SK-N-SH (cell line): ENCODE results near the gene METTL23. TPM values are rescaled to one million over a fixed set of nuclear protein-coding genes. Genes with fewer than 3 reads are reported as not detected.
"Not testable (repeated sequence)": the region's sequence is repeated elsewhere in the genome, so short reads cannot be mapped to it uniquely, and the experiment has no call there.

Experiments
- CTCF ChIA-PET: fragments of 300-600, 350-600 bp; formaldehyde crosslinking; extraction: SDS; loops from one replicate; lab custom pipeline; 2021; lab: Yijun Ruan, JAX
- POLR2A ChIA-PET: fragments of 350-600 bp; sonication (Branson Sonifier 250); formaldehyde crosslinking; extraction: SDS; loops from one replicate; lab custom pipeline; 2020; ENCODE audit warnings: antibody characterized with exemption, inconsistent platforms; lab: Yijun Ruan, JAX
- DNase-seq: peaks from one replicate; pipeline ENCODE4 v3.0.0; 2012
- H2AFZ ChIP-seq: fragments of 200-600 bp; sonication (generic); 2 replicates; pipeline ENCODE4 v1.8.1; 2016; ENCODE audit warnings: antibody characterized with exemption, mild to moderate bottlenecking, low read depth
- H3F3A ChIP-seq: fragments of 200-600 bp; sonication (generic); replicated peaks from 2 replicates; pipeline ENCODE3; 2016; ENCODE audit warnings: antibody characterized with exemption, mild to moderate bottlenecking; ENCODE audit not compliant: insufficient read depth
- H3K27ac ChIP-seq, 2 experiments: fragments of 200-500 bp in 1 of 2; fragments of 200-600 bp in 1 of 2; sonication (Bioruptor generic) in 1 of 2; sonication (generic), shearing (Covaris generic) in 1 of 2; 2 replicates each; pipeline versions ENCODE4 v1.5.1 to v1.6.1; 2014 to 2016; ENCODE audit warnings: low read depth in 2 of 2, inconsistent platforms in 1 of 2, low read length in 1 of 2, mild to moderate bottlenecking in 1 of 2, mixed read lengths in 1 of 2
- H3K27me3 ChIP-seq: fragments of 200-600 bp; sonication (generic), shearing (Covaris generic); 2 replicates; pipeline ENCODE4 v1.6.1; 2016; ENCODE audit warnings: mixed run types; ENCODE audit not compliant: insufficient read depth
- H3K36me3 ChIP-seq, 2 experiments: fragments of 200-500 bp in 1 of 2; fragments of 200-600 bp in 1 of 2; sonication (Bioruptor generic) in 1 of 2; sonication (generic) in 1 of 2; replicated peaks in 1 of 2; 2 replicates each; pipeline versions ENCODE3 to v1.5.1; 2014 to 2016; ENCODE audit warnings: low read length in 1 of 2, mild to moderate bottlenecking in 1 of 2; ENCODE audit not compliant: insufficient read depth in 2 of 2, control insufficient read depth in 1 of 2
- H3K4me1 ChIP-seq, 2 experiments: fragments of 200-500 bp in 1 of 2; fragments of 200-600 bp in 1 of 2; sonication (Bioruptor generic) in 1 of 2; sonication (generic), shearing (Covaris generic) in 1 of 2; 2 replicates each; pipeline versions ENCODE4 v1.5.1 to v1.6.1; 2014 to 2016; ENCODE audit warnings: low read depth in 1 of 2, low read length in 1 of 2, mixed run types in 1 of 2; ENCODE audit not compliant: insufficient read depth in 2 of 2, control insufficient read depth in 1 of 2
- H3K4me2 ChIP-seq: fragments of 200-600 bp; sonication (generic), shearing (Covaris generic); 2 replicates; pipeline ENCODE4 v1.6.1; 2017; ENCODE audit warnings: mixed run types
- H3K4me3 ChIP-seq, 2 experiments: fragments of 200-500 bp in 1 of 2; fragments of 200-600 bp in 1 of 2; sonication (Bioruptor generic) in 1 of 2; sonication (generic), shearing (Covaris generic) in 1 of 2; 2 replicates each; pipeline versions ENCODE4 v1.5.1 to v1.8.1; 2014 to 2016; ENCODE audit warnings: low read depth in 2 of 2, inconsistent platforms in 1 of 2, low read length in 1 of 2, mild to moderate bottlenecking in 1 of 2, mixed read lengths in 1 of 2, moderate library complexity in 1 of 2
- H3K79me2 ChIP-seq: fragments of 200-600 bp; sonication (generic); 2 replicates; pipeline ENCODE4 v1.8.1; 2017; ENCODE audit warnings: mild to moderate bottlenecking; ENCODE audit not compliant: insufficient read depth
- H3K9ac ChIP-seq: fragments of 200-600 bp; sonication (generic); 2 replicates; pipeline ENCODE4 v1.6.1; 2017; ENCODE audit warnings: mixed run types
- H3K9me2 ChIP-seq: fragments of 200-600 bp; sonication (generic); 2 replicates; pipeline ENCODE4 v1.6.1; 2017; ENCODE audit warnings: mixed run types
- H3K9me3 ChIP-seq: fragments of 200-600 bp; sonication (generic); 2 replicates; pipeline ENCODE4 v1.6.1; 2017; ENCODE audit warnings: mixed run types, mild to moderate bottlenecking, moderate library complexity
- H4K20me1 ChIP-seq: fragments of 200-600 bp; sonication (generic); 2 replicates; pipeline ENCODE4 v1.6.1; 2017; ENCODE audit warnings: mild to moderate bottlenecking, mixed run types; ENCODE audit not compliant: insufficient read depth
- CHD2 ChIP-seq: fragments of 150-350 bp; IDR thresholded peaks from 2 replicates; pipeline ENCODE4 v1.6.1; 2018; ENCODE audit warnings: low read length; ENCODE audit not compliant: partially characterized antibody
- EP300 ChIP-seq, 2 experiments: IDR thresholded peaks; 2 replicates each; pipeline versions ENCODE4 v1.4.0 to v1.6.1; 2012; ENCODE audit warnings: borderline replicate concordance in 1 of 2, low read depth in 1 of 2, low read length in 1 of 2
- FOXM1 ChIP-seq: IDR thresholded peaks from 2 replicates; pipeline ENCODE4 v1.4.0; 2012; ENCODE audit warnings: low read depth, mild to moderate bottlenecking
- GATA2 ChIP-seq: sonication (generic); formaldehyde crosslinking; IDR thresholded peaks from 2 replicates; pipeline ENCODE4 v1.5.0; 2020; ENCODE audit warnings: mild to moderate bottlenecking, missing genetic modification reagents
- JUND ChIP-seq: IDR thresholded peaks from 2 replicates; pipeline ENCODE4 v1.4.0; 2012
- MXI1 ChIP-seq: IDR thresholded peaks from 2 replicates; pipeline ENCODE4 v1.6.1; 2012; ENCODE audit warnings: mild to moderate bottlenecking, low read depth, low read length, improper control_type of control experiment
- NRF1 ChIP-seq: IDR thresholded peaks from 2 replicates; pipeline ENCODE4 v1.6.1; 2012; ENCODE audit warnings: low read depth, mild to moderate bottlenecking, low read length
- POLR2AphosphoS5 ChIP-seq: IDR thresholded peaks from 2 replicates; pipeline ENCODE4 v1.6.1; 2012; ENCODE audit warnings: low read depth, low read length
- RAD21 ChIP-seq: IDR thresholded peaks from 2 replicates; pipeline ENCODE4 v1.6.1; 2012; ENCODE audit warnings: mild to moderate bottlenecking, low read length
- TCF12 ChIP-seq: IDR thresholded peaks from 2 replicates; pipeline ENCODE4 v1.4.0; 2012
- TEAD4 ChIP-seq: IDR thresholded peaks from 2 replicates; pipeline ENCODE4 v1.4.0; 2012; ENCODE audit warnings: mild to moderate bottlenecking, borderline replicate concordance; ENCODE audit not compliant: insufficient read depth
- YY1 ChIP-seq: IDR thresholded peaks from 2 replicates; pipeline ENCODE4 v1.4.0; 2012; ENCODE audit warnings: low read depth, mild to moderate bottlenecking
- WGBS: methylation state at CpG from one replicate; pipeline ENCODE4 v1.1.6; 2017; ENCODE audit warnings: low lambda C conversion rate; 5-methylcytosine and 5-hydroxymethylcytosine counted together
- polyA plus RNA-seq, 3 experiments: library from polyadenylated mRNA; depleted of rRNA; stranded (reverse); fragments of >200 nt; gene quantifications; 2 replicates each; pipeline ENCODE4 v1.2.3, GENCODE V29; 2012

METTL23 gene
- polyA plus RNA-seq, 1 of the 3 experiments (the other 2 are of a cell fraction) = 75.9 TPM

DNA sequence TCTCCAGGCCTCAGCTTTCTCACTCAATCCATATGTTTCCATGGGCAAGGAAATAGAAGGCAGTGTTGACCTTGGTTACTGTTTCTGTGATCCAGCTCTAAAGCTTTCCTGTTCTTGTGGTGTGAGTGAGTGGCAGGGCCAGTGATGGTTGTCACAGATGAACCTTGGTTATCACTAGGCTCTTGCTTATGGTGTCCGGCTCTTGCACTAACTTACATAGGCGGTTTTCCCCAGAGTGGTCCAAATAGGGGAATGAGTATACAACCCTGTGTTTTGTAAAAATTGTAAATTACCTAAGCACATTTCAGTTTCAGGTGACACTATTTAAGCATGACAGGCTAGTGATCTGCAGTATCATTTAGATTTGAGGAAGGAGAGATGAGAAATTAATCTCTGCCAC lies 18.1 kb downstream of the METTL23 start:
- H3K4me2 ChIP-seq = no peak overlapping the region
- WGBS = 98% methylated on average over 2 of the region's 2 CpGs
- H3K27me3 ChIP-seq = no peaks in the 10 kb centered on the region
- no peak overlapping the region for H3K27ac ChIP-seq
- no peak for DNase-seq
- TF ChIP-seq FOXM1 (no peak), TCF12 (no peak)
- no peak overlapping the region for H3K9ac ChIP-seq
- no peaks in the 10 kb centered on the region for H4K20me1 ChIP-seq
- no peak overlapping the region for H3K4me3 ChIP-seq
- H3K9me2 ChIP-seq = no peaks in the 10 kb centered on the region
- ChIA-PET POLR2A (no interaction called here), CTCF (no interaction called here)
- no peak overlapping the region for H2AFZ ChIP-seq
- H3K79me2 ChIP-seq = peaks cover 16% of the 10 kb centered on the region
- peaks cover 3 to 6% of the 10 kb centered on the region in 2 experiments; a peak in 3 of 4 replicates for H3K4me1 ChIP-seq
- H3K9me3 ChIP-seq = no peaks in the 10 kb centered on the region
- peaks cover 12% of the 10 kb centered on the region for H3F3A ChIP-seq
- H3K36me3 ChIP-seq = peaks cover 38 to 49% of the 10 kb centered on the region in 2 experiments

DNA sequence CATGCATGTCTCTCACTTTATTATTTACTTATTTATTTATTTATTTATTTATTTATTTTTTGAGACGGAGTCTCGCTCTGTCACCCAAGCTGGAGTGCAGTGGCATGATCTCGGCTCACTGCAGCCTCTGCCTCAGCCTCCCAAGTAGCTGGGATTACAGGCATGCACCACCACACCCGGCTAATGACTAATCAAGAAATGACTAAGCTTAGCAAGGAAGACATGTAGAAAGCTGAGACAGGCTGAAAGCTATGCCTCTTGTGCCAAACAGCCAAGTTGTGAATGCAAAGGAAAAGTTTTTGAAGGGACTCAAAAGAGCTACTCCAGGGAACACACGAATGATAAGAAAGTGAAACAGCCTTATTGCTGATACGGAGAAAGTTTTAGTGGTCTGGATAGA lies 19.1 kb downstream of the METTL23 start:
- WGBS = 94% methylated on average over 6 of the region's 6 CpGs
- H3K4me1 ChIP-seq, H3K27me3 ChIP-seq, H3K9me3 ChIP-seq, H3K27ac ChIP-seq, H4K20me1 ChIP-seq, H3K4me2 ChIP-seq, DNase-seq, H3K9ac ChIP-seq, H3K4me3 ChIP-seq, H2AFZ ChIP-seq, H3K9me2 ChIP-seq, H3K79me2 ChIP-seq: not testable (repeated sequence)
- POLR2A ChIA-PET = interaction anchor here (0.9 kb wide), 1 partner anchor 9 kb away, joined by 4 read pairs; the partner anchor contains the start of gene SRSF2
- CTCF ChIA-PET = interaction anchor here (0.8 to 1.3 kb wide), 3 partner anchors 9 to 321 kb away, joined by 3 to 6 read pairs (median 3); partner anchors contain the start of gene SRSF2
- Histone ChIP-seq H3K36me3 (peaks cover 36 to 46% of the 10 kb centered on the region in 2 experiments), H3F3A (peaks cover 12% of the 10 kb centered on the region)

DNA sequence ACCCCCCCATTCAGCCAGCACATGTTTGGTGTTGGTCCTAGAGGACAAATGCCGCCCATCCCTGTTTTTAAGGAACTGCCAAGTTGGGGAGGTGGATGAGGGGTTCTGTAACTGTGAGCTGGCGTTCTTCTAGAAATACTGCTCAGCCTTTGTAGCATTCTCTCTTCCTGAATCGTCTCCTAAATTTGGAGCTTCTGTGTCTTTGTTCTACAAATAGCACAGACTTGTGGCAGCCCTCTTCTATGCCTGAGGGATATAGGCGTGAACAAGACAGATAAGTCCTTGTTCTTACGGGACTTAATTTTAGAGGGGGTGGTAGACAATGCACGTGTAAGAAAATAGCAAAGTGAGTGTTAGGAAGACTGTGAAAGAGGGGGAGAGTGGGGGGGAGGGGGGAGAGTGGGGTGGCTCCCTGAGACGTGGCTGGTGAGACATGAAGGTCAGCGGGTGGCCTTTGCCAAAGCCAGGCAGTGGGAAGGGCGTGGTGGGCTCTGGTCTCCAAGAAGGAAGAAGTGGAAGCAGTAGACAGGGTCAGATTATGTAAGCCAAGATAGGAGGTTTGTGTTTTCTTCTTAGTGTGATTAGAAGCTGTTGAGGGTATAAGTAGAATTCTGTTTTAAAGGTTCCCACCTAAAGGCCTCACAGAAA lies 21.2 kb downstream of the METTL23 start:
- H4K20me1 ChIP-seq = no peaks in the 10 kb centered on the region
- TF ChIP-seq RAD21 (no peak), EP300 (IDR thresholded peaks at IDR 0.05; ENCODE audit: borderline replicate concordance in 1 of 2, low read depth in 1 of 2, low read length in 1 of 2) (no peak), FOXM1 (no peak), YY1 (no peak), TEAD4 (no peak), JUND (no peak), POLR2AphosphoS5 (no peak), MXI1 (no peak), GATA2 (CRISPR knock-in tag) (no peak), TCF12 (no peak), CHD2 (no peak), NRF1 (no peak)
- H3K79me2 ChIP-seq = no peaks in the 10 kb centered on the region
- H3K36me3 ChIP-seq = peaks cover 29 to 35% of the 10 kb centered on the region in 2 experiments
- H3F3A ChIP-seq = peaks cover 7% of the 10 kb centered on the region
- POLR2A ChIA-PET = interaction anchor here (0.9 to 1.5 kb wide), 2 partner anchors 10 to 16 kb away, joined by 3 to 7 read pairs; partner anchors contain the start of gene MFSD11
- no peaks in the 10 kb centered on the region for H3K4me1 ChIP-seq
- CTCF ChIA-PET = interaction anchor here (0.6 to 1.1 kb wide), 5 partner anchors 9 to 282 kb away, joined by 3 to 4 read pairs (median 3); partner anchors contain the start of gene MFSD11
- no peaks in the 10 kb centered on the region for H3K9me3 ChIP-seq
- H3K4me2 ChIP-seq = no peak overlapping the region
- no peak for DNase-seq
- no peak overlapping the region for H3K27ac ChIP-seq
- H3K27me3 ChIP-seq = no peaks in the 10 kb centered on the region
- H2AFZ ChIP-seq = no peak overlapping the region
- H3K4me3 ChIP-seq = no peak overlapping the region
- no peak overlapping the region for H3K9ac ChIP-seq
- 93% methylated on average over 9 of the region's 9 CpGs for WGBS
- no peaks in the 10 kb centered on the region for H3K9me2 ChIP-seq
